Hepatocyte (in vitro differentiated cells): Measurements from ENCODE around the gene PHF21B.

Experiments
- CTCF ChIP-seq: fragments of 200-600 bp; sonication (generic); IDR thresholded peaks from 2 replicates; pipeline ENCODE4 v1.5.1; 2016; ENCODE audit warnings: antibody characterized with exemption, mild to moderate bottlenecking; ENCODE audit not compliant: poor library complexity
- EZH2 ChIP-seq: fragments of 200-600 bp; sonication (generic); IDR thresholded peaks from 2 replicates; pipeline ENCODE4 v1.6.1; 2016; ENCODE audit warnings: antibody characterized with exemption, mild to moderate bottlenecking, borderline replicate concordance

DNA sequence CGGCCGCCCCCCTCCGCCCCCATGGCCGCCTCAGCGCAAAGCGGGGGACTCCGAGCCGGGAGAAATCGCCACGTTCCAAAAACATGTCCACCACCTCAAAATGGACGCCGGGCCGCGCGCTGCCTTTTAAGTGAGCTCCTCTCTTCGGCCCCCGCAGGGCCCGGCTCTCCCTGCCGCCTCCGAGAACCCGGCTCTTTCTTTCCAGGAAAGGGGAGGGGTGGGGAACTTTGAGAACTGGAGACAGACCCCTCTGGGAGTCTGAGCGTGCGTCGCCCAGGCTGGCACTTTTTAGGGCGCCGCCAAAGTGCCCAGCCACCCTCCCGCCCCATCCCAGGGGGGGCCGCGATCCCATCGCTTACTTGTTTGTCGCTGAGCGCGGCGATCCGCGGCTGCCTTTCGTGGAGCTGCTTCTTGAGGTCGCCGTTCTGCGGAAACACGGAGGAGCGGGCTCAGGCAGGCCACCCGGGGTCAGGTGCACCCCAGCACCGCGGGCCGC is 1.6 kb downstream of the PHF21B start:
- TF ChIP-seq CTCF (no peak), EZH2 (no peak)
